ES-I3 (cell line): Measurements from ENCODE around the gene GTPBP4.
"Not testable (repeated sequence)": the region's sequence is repeated elsewhere in the genome, so short reads cannot be mapped to it uniquely, and the experiment has no call there.

Experiments used
- H3K36me3 ChIP-seq: 2 replicates; pipeline ENCODE4 v1.6.1; 2013; ENCODE audit warnings: mild to moderate bottlenecking, low read length, control low read depth, moderate library complexity; ENCODE audit not compliant: insufficient read depth
- H3K4me1 ChIP-seq: 2 replicates; pipeline ENCODE4 v1.6.1; 2013; ENCODE audit warnings: mild to moderate bottlenecking, control low read depth, low read length; ENCODE audit not compliant: insufficient read depth
- H3K9ac ChIP-seq: 2 replicates; pipeline ENCODE4 v1.6.1; 2013; ENCODE audit warnings: low read depth, mild to moderate bottlenecking, low read length, moderate library complexity
- H3K9me3 ChIP-seq: 2 replicates; pipeline ENCODE4 v1.6.1; 2013; ENCODE audit warnings: mild to moderate bottlenecking, low read length, moderate library complexity; ENCODE audit not compliant: control insufficient read depth, insufficient read depth

GTPBP4 gene

GRCh38 chr10:1015688-1016087 lies 27.5 kb downstream of the GTPBP4 start:
- Histone ChIP-seq H3K9ac (no peak overlapping the region), H3K36me3 (peaks cover 58% of the 10 kb centered on the region)

GRCh38 chr10:1019362-1019761 lies 31.1 kb downstream of the GTPBP4 start:
- H3K36me3 ChIP-seq: peaks cover 31% of the 10 kb centered on the region
- no peaks in the 10 kb centered on the region; the same call in 1 of the 2 replicates for H3K9me3 ChIP-seq

More at GRCh38 chr10:1015688-1016087, 27.5 kb downstream of the GTPBP4 start:
- Histone ChIP-seq H3K4me1 (no peaks in the 10 kb centered on the region), H3K9me3 (no peaks in the 10 kb centered on the region)

GRCh38 chr10:1020460-1020859 lies 32.2 kb downstream of the GTPBP4 start:
- peaks cover 23% of the 10 kb centered on the region for H3K36me3 ChIP-seq
- no peaks in the 10 kb centered on the region; the same call in 1 of the 2 replicates for H3K9me3 ChIP-seq
- no peak overlapping the region for H3K9ac ChIP-seq
- no peaks in the 10 kb centered on the region for H3K4me1 ChIP-seq

More at GRCh38 chr10:1019362-1019761, 31.1 kb downstream of the GTPBP4 start:
- H3K9ac ChIP-seq: no peak overlapping the region
- H3K4me1 ChIP-seq: no peaks in the 10 kb centered on the region

GRCh38 chr10:1020958-1021357 lies 32.7 kb downstream of the GTPBP4 start:
- no peak overlapping the region for H3K9ac ChIP-seq
- peaks cover 21% of the 10 kb centered on the region for H3K36me3 ChIP-seq
- H3K4me1 ChIP-seq: no peaks in the 10 kb centered on the region
- H3K9me3 ChIP-seq: no peaks in the 10 kb centered on the region; the same call in 1 of the 2 replicates

- Histone ChIP-seq H3K9me3 (no peaks in the 10 kb centered on the region; the same call in 1 of the 2 replicates), H3K9ac (no peak overlapping the region), H3K36me3 (peaks cover 7% of the 10 kb centered on the region), H3K4me1 (no peaks in the 10 kb centered on the region)
These were observed 34.2 kb downstream of the GTPBP4 start for GRCh38 chr10:1022413-1022812.

GRCh38 chr10:1024103-1024502 lies 35.9 kb downstream of the GTPBP4 start:
- H3K36me3 ChIP-seq: no peaks in the 10 kb centered on the region; the same call in 1 of the 2 replicates
- H3K4me1 ChIP-seq: no peaks in the 10 kb centered on the region
- H3K9ac ChIP-seq: no peak overlapping the region
- no peaks in the 10 kb centered on the region; the same call in 1 of the 2 replicates for H3K9me3 ChIP-seq

- Histone ChIP-seq H3K9me3 (no peaks in the 10 kb centered on the region; the same call in 1 of the 2 replicates), H3K36me3 (no peaks in the 10 kb centered on the region), H3K9ac (no peak within 1 kb of the TSS), H3K4me1 (no peaks in the 10 kb centered on the region)
These were observed 37.4 kb downstream of the GTPBP4 start, which contains the start of gene IDI2 for GRCh38 chr10:1025683-1026082. IDI2 (minus strand) TSS chr10:1025859; CDS start chr10:1024723, 1,136 bp downstream.

GRCh38 chr10:1026578-1026977 lies 38.3 kb downstream of the GTPBP4 start:
- Histone ChIP-seq H3K9me3 (no peaks in the 10 kb centered on the region; the same call in 1 of the 2 replicates), H3K4me1 (no peaks in the 10 kb centered on the region), H3K36me3 (no peaks in the 10 kb centered on the region), H3K9ac (no peak overlapping the region)

GRCh38 chr10:1029838-1030237 lies 41.6 kb downstream of the GTPBP4 start:
- no peaks in the 10 kb centered on the region for H3K4me1 ChIP-seq
- H3K36me3 ChIP-seq: no peaks in the 10 kb centered on the region
- H3K9me3 ChIP-seq: no peaks in the 10 kb centered on the region
- H3K9ac ChIP-seq: no peak overlapping the region

- Histone ChIP-seq H3K36me3 (no peaks in the 10 kb centered on the region), H3K4me1 (no peaks in the 10 kb centered on the region), H3K9me3 (no peaks in the 10 kb centered on the region), H3K9ac (no peak overlapping the region)
These were observed 45.4 kb downstream of the GTPBP4 start for GRCh38 chr10:1033601-1034000.

GRCh38 chr10:1034758-1035157 lies 46.5 kb downstream of the GTPBP4 start:
- no peaks in the 10 kb centered on the region for H3K9me3 ChIP-seq
- H3K4me1 ChIP-seq: no peaks in the 10 kb centered on the region
- H3K36me3 ChIP-seq: no peaks in the 10 kb centered on the region
- H3K9ac ChIP-seq: no peak overlapping the region

GRCh38 chr10:1035201-1035600 lies 47.0 kb downstream of the GTPBP4 start:
- no peak overlapping the region for H3K9ac ChIP-seq
- H3K9me3 ChIP-seq: no peaks in the 10 kb centered on the region
- H3K36me3 ChIP-seq: 0 out of 2 replicates have a peak, but pooled peaks cover 2% of the 10 kb centered on the region
- H3K4me1 ChIP-seq: no peaks in the 10 kb centered on the region

GRCh38 chr10:1036341-1036791 lies 48.1 kb downstream of the GTPBP4 start:
- H3K9ac ChIP-seq: no peak overlapping the region
- 0 out of 2 replicates have a peak, but pooled peaks cover 4% of the 10 kb centered on the region for H3K36me3 ChIP-seq
- no peaks in the 10 kb centered on the region for H3K4me1 ChIP-seq

GRCh38 chr10:1037098-1037497 lies 48.9 kb downstream of the GTPBP4 start:
- no peaks in the 10 kb centered on the region for H3K4me1 ChIP-seq
- H3K9ac ChIP-seq: no peak overlapping the region
- H3K36me3 ChIP-seq: 0 out of 2 replicates have a peak, but pooled peaks cover 4% of the 10 kb centered on the region
- no peaks in the 10 kb centered on the region for H3K9me3 ChIP-seq

More at GRCh38 chr10:1036341-1036791, 48.1 kb downstream of the GTPBP4 start:
- H3K9me3 ChIP-seq: no peaks in the 10 kb centered on the region

GRCh38 chr10:1038769-1039168 lies 50.5 kb downstream of the GTPBP4 start:
- H3K4me1 ChIP-seq, H3K9ac ChIP-seq, H3K36me3 ChIP-seq, H3K9me3 ChIP-seq: not testable (repeated sequence)
